ENCODE measurements around the gene HLX.

Gene HLX

DNA sequence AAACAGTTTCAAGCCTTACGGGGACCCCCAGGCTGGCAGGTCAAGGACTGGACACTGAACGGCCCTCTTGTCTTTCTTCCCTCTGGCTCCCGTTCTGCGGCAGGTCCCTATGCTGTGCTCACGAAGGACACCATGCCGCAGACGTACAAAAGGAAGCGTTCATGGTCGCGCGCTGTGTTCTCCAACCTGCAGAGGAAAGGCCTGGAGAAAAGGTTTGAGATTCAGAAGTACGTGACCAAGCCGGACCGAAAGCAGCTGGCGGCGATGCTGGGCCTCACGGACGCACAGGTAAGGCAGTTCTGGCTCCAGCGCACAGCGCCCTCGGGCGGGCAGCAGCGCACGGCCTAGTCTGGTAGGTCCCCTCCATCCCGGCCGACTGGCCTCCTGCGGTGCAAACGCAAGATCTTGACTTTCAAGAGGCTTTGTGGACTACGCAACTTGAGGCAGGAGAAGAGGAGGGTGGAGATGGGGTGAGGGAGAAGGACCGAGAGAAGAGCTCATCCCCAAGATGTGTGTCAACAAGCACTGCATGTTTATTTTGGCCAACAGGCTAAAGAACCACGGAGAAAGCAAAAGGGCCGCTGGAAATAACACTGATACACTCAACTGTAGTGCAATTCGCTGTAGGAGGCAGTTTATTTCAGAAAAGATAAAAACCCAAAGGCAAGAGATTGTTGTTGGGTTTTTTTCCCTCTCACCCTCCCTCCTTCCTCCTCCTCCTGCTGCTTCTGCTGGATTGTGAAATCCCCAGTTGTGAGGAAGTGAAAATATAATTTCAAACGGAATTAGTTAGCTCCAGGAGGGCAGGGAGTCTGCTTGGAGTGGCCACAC, 3.0 kb downstream of the HLX start:
- peak; percentile 65 for DNase-seq (ENCODE audit: low read depth)

DNA sequence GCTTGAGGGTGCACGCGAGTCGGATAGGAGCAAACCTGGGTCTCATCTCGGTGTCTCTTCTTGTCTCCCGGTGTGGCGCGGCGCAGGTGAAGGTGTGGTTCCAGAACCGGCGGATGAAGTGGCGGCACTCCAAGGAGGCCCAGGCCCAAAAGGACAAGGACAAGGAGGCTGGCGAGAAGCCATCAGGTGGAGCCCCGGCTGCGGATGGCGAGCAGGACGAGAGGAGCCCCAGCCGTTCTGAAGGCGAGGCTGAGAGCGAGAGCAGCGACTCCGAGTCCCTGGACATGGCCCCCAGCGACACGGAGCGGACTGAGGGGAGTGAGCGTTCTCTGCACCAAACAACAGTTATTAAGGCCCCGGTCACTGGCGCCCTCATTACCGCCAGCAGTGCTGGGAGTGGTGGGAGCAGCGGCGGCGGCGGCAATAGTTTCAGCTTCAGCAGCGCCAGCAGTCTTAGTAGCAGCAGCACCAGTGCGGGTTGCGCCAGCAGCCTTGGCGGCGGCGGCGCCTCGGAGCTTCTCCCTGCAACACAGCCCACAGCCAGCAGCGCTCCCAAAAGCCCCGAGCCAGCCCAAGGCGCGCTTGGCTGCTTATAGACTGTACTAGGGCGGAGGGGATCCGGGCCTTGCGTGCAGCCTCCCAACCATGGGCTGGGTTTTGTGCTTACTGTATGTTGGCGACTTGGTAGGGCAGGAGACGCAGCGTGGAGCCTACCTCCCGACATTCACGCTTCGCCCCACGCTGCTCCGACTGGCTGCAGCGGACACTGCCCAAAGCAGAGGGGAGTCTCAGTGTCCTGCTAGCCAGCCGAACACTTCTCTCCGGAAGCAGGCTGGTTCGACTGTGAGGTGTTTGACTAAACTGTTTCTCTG, 5.1 kb downstream of the HLX start:
- DNase-seq (ENCODE audit: low read depth), result no peak

- DNase-seq (ENCODE audit: low read depth), result no peak
Observed at GRCh38 chr1:220884981-220885918, 6.0 kb downstream of the HLX start.

DNA sequence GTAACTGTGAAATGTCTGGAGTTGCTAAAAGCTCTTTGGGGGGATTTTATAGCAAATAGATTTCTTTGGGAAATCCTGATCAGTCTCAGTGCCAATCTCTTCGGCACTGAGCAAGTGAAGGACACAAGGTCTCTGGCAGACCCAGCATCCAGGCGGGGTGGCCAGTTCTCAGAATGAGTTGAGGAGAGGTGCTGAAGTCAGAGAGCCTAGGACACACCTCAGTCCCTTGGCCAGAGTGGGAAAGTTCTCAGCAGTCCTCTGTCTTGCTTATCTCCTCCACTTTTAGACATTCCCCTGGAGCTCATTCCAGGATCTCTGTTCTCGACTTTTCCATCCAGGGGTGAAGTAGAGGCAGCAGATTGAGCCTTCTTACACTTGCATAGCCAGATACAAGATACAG, 6.7 kb downstream of the HLX start:
- no peak for DNase-seq (ENCODE audit: low read depth)

GRCh38 chr1:220886470-220887201, 7.4 kb downstream of the HLX start:
- no peak for DNase-seq (ENCODE audit: low read depth)

GRCh38 chr1:220887202-220887519, 7.9 kb downstream of the HLX start:
- DNase-seq (ENCODE audit: low read depth), result no peak

GRCh38 chr1:220887520-220888416, 8.5 kb downstream of the HLX start:
- DNase-seq (ENCODE audit: low read depth), result no peak

DNA sequence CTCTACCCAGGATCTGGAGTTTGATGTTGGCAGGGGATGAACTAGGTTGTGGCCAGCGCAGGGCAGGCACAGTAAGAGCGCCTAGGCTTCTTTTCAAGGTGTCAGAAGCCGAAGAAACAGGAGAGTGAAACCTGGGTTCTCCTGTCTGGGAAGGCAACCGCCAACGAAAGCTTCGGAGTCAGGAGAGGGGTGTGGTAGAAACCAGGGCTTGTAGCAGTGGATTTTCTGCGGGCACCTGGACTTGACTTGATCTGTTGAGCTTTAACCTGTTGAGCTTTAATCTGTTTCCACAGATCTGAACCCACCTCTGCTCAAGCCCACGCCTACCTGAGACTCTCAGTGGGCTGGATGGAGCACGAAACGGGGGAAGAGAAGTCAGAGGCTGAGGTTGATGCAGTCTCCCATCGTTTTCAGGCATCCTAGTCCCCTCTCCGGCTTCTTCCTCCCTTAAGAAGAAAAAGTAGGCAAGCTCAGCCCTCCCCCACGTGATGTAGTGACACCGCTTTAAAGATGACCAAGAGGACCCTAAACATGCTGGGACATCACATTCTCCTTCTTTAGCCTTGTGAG, 9.3 kb downstream of the HLX start:
- DNase-seq (ENCODE audit: low read depth), result no peak

- DNase-seq (ENCODE audit: low read depth), result no peak
Observed at GRCh38 chr1:220889333-220889732, 10.1 kb downstream of the HLX start.

DNA sequence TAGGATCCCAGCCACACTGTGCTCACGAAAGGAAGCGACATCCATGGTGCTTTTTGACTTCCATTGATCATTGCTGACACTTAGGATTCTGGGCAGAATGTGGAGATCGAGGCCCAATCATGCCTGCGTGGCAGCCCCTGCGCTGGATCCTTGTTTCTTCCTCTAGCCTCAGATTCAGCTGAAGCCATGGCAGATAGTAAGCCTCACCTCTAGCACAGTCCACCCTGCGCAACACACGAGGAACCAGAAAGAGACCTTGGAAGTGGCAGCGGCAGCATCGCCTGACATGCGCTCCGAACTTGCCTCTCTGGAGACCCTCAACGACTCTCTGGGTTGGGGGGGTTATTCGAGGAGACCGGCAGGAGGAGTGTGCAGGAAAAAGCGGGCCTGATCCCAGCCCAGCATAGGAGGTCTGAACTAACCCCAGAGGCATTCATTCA, 10.6 kb downstream of the HLX start:
- no peak for DNase-seq (ENCODE audit: low read depth)

GRCh38 chr1:220890602-220891001, 11.4 kb downstream of the HLX start:
- no peak for DNase-seq (ENCODE audit: low read depth)

- no peak for DNase-seq (ENCODE audit: low read depth)
Observed at GRCh38 chr1:220891224-220892085, 12.2 kb downstream of the HLX start.

- no peak for DNase-seq (ENCODE audit: low read depth)
Observed at GRCh38 chr1:220892086-220892376, 12.8 kb downstream of the HLX start.

DNA sequence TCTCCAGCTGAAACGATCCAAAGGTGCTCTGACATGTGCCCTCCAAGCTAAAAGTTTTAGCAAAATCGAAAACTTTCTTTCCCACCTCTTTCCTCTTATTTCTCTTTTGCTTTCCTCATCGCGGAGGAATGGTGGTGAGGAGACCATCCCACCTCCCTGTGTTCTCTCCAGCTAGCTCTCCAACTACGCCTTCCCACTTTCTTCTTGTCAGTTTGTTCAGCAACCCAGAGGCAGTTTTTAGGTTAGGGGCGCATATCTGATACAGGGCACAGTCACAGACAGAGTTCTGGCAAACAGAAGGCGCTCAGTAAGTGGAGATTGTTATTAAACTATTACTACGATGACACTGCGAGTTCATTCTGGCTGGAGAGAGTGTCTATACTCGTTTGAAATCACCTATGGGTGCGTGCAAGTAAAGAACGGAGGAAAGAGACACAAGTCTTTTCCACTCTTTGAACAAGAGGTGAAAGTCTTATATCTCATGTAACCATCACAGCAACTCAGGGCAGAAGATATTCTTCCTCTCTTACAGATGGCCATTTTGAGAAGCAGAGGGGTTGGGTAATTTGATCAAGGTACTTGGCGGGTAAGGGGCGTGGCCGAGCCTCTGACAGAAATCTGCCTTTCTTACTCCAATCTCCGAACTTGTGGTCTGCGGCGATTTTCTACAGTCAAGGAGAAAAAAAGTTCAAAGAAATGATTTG, 13.9 kb downstream of the HLX start:
- DNase-seq (ENCODE audit: low read depth), result no peak

DNA sequence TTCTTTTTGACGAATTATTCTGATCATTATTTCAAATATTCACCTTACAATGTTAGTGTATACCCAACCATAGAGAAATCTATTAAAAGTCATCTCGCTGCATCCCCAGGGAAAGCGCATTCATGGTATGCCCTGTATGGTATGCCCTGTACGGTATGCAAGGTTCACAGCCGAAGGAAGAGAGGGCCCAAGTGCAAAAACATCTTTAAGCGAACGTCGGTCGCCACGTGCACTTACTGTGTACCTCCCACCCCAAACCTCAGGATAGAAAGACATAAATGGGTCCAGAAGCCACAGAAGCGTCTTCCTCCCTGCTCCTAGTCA, 14.4 kb downstream of the HLX start:
- DNase-seq (ENCODE audit: low read depth), result no peak

DNA sequence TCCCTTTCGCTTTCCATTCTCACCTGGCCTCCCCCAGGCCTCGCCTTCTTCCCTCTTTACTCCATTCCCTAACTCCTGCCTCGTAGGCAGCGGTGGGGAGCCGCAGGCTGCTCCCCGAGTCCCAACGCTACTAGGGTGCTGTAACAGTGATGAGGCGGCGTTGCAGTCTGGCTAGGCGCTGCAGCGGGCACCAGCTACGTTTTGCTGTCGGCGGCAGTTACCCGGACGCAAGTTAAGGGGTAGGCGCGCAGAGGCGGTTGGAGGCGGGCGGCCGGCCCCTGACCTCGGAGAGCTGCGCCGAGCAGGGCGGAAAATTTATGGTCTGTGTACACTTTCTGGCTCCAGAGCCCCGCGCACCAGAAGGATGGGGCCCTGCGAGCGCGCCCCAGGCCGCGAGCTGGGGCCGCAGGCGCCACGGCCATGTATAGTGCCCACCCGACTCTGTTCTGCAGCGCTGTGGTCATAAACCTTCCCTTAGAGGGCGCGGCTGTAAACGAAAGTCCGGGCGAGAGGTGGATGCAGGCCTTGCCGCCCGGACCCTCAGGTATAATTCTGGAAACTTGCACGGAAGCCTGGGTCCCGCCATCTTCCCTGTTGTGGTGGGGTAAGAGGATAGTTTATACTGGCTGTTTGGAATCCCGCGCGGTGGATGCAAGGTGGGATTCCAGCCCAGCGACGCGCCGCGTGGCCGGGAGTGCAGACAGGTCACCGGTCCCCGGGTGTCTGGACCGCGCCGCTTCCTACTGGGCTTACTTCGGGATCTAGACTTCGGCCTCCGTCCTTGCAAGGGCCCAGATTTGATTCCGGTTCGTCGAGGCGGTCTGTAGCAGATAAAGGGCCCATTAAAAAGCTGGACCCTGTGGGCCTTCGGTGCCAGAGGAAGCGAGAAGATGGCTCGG, 15.0 kb downstream of the HLX start:
- DNase-seq (ENCODE audit: low read depth), result no peak

GRCh38 chr1:220894924-220895256, 15.6 kb downstream of the HLX start:
- no peak for DNase-seq (ENCODE audit: low read depth)

DNA sequence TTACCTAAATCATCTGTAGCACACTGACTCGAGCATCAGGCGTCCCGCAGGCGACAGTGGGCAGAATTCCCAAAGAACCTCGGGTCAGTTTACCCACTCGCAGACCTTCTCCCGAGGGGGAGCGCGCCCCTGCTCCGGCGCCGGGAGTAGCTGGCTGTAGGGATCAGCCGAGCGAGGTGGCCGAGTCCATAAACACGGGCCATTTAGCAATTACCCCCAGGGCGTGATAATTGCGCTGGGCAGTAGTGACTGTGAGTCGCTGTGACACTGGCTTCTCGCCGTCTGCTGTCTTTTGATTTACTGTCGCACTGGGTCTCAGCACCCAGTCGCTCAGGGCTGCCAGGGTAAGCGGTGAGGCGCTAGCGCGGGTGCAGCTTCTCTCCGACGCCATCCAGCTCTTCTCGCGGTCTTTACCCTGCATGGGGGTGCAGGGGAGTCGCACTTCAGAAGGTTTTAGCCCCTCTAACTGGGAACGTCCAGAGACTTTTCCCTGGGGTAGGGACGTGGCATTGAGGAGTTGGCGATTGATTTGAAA, 16.2 kb downstream of the HLX start:
- no peak for DNase-seq (ENCODE audit: low read depth)
